Ascending aorta (tissue), 2 donors: ENCODE measurements around the gene LDLRAD4. TPM values are rescaled to one million over a fixed set of nuclear protein-coding genes. Genes with fewer than 3 reads are reported as not detected.

ENCODE experiments used
- DNase-seq, 2 donors: peaks; one replicate each; pipeline ENCODE4 v3.0.0-alpha.2; 2019; ENCODE audit warnings: low spot score in 2 of 2
- H3K27ac ChIP-seq, 2 donors: fragments of 200-600 bp; sonication (generic); one replicate each; pipeline ENCODE4 v1.5.1; 2016 to 2017; ENCODE audit warnings: mild to moderate bottlenecking in 1 of 2
- H3K27me3 ChIP-seq: fragments of 200-600 bp; sonication (generic); one replicate; pipeline ENCODE4 v1.5.1; 2017
- H3K36me3 ChIP-seq, 2 donors: fragments of 200-600 bp; sonication (generic); one replicate each; pipeline ENCODE4 v1.5.1; 2016
- H3K4me1 ChIP-seq, 2 donors: fragments of 200-600 bp; sonication (generic); one replicate each; pipeline ENCODE4 v1.5.1; 2016 to 2017; ENCODE audit warnings: mild to moderate bottlenecking in 1 of 2
- H3K4me3 ChIP-seq, 2 donors: fragments of 200-600 bp; sonication (generic); one replicate each; pipeline ENCODE4 v1.5.1; 2016 to 2017; ENCODE audit warnings: mild to moderate bottlenecking in 1 of 2
- H3K9me3 ChIP-seq, 2 donors: fragments of 200-600 bp; sonication (generic); one replicate each; pipeline ENCODE4 v1.5.1; 2016
- CTCF ChIP-seq, 3 experiments: fragments of 200-600 bp in 2 of 3; fragments of 450-650 bp in 1 of 3; sonication (generic) in 2 of 3; IDR thresholded peaks; one replicate each; pipeline ENCODE4 v1.5.1; 2016 to 2019; ENCODE audit warnings: antibody characterized with exemption in 3 of 3, mild to moderate bottlenecking in 1 of 3, moderate library complexity in 1 of 3
- intact Hi-C: fragments of 100-400 bp; cut with DNase I; formaldehyde crosslinking; loops from one replicate; pipeline ENCODE4 v1.15.1; 2023
- total RNA-seq: library from RNA; depleted of rRNA; stranded (reverse); fragments of >200 nt; gene quantifications from one replicate; pipeline ENCODE4 v1.1.0, GENCODE V29; 2016

LDLRAD4 gene
- total RNA-seq, 1 donor from 2014 or later, result 21.0 TPM

GRCh38 chr18:13513481-13513880 lies 294.9 kb downstream of the LDLRAD4 start:
- Histone ChIP-seq H3K27me3 (no peaks in the 10 kb centered on the region), H3K9me3 (no peaks in the 10 kb centered on the region), H3K27ac (peak overlapping the region in 1 of 2 donors; percentile 17), H3K36me3 (peaks cover 4 to 15% of the 10 kb centered on the region in 2 donors), H3K4me1 (peaks cover 0 to 14% of the 10 kb centered on the region in 2 donors), H3K4me3 (no peak overlapping the region)
- intact Hi-C loops, result loop anchor here (5.0 kb wide), 1 partner anchor 211 kb away; no protein-coding TSS in a partner anchor
- no peak for TF ChIP-seq CTCF (IDR thresholded peaks at IDR 0.05)
- DNase-seq, result peak in 1 of 2 donors; percentile 18

- no peak overlapping the region for H3K27ac ChIP-seq
- no peak for TF ChIP-seq CTCF (IDR thresholded peaks at IDR 0.05)
- peaks cover 4 to 16% of the 10 kb centered on the region in 2 donors for H3K36me3 ChIP-seq
- no peaks in the 10 kb centered on the region for H3K27me3 ChIP-seq
- no peak for DNase-seq
- intact Hi-C loops, result loop anchor here (5.0 kb wide), 1 partner anchor 212 kb away; no protein-coding TSS in a partner anchor
- no peak overlapping the region for H3K4me3 ChIP-seq
- H3K9me3 ChIP-seq, result no peaks in the 10 kb centered on the region
- H3K4me1 ChIP-seq, result peaks cover 0 to 14% of the 10 kb centered on the region in 2 donors
Measured at GRCh38 chr18:13514558-13514957, 296.0 kb downstream of the LDLRAD4 start.

GRCh38 chr18:13516855-13517254 lies 298.3 kb downstream of the LDLRAD4 start:
- no peaks in the 10 kb centered on the region for H3K9me3 ChIP-seq
- no peak overlapping the region for H3K4me3 ChIP-seq
- no peak for TF ChIP-seq CTCF (IDR thresholded peaks at IDR 0.05)
- peak in 1 of 2 donors; percentile 25 for DNase-seq
- intact Hi-C loops, result no loop called here
- peaks cover 4 to 16% of the 10 kb centered on the region in 2 donors for H3K36me3 ChIP-seq
- no peak overlapping the region for H3K27ac ChIP-seq
- H3K27me3 ChIP-seq, result no peaks in the 10 kb centered on the region
- H3K4me1 ChIP-seq, result peaks cover 0 to 13% of the 10 kb centered on the region in 2 donors

GRCh38 chr18:13517369-13517768 lies 298.8 kb downstream of the LDLRAD4 start:
- H3K27me3 ChIP-seq, result no peaks in the 10 kb centered on the region
- no peak overlapping the region for H3K4me3 ChIP-seq
- DNase-seq, result peak in 1 of 2 donors; percentile 38
- TF ChIP-seq CTCF (IDR thresholded peaks at IDR 0.05), result no peak
- peaks cover 0 to 16% of the 10 kb centered on the region in 2 donors for H3K4me1 ChIP-seq
- no peaks in the 10 kb centered on the region for H3K9me3 ChIP-seq
- intact Hi-C loops, result no loop called here
- H3K27ac ChIP-seq, result no peak overlapping the region
- H3K36me3 ChIP-seq, result peaks cover 4 to 16% of the 10 kb centered on the region in 2 donors

- Histone ChIP-seq H3K4me1 (peaks cover 0 to 12% of the 10 kb centered on the region in 2 donors), H3K4me3 (no peak overlapping the region), H3K27ac (no peak overlapping the region), H3K27me3 (no peaks in the 10 kb centered on the region), H3K36me3 (peaks cover 4 to 16% of the 10 kb centered on the region in 2 donors), H3K9me3 (no peaks in the 10 kb centered on the region)
- TF ChIP-seq CTCF (IDR thresholded peaks at IDR 0.05), result no peak
- intact Hi-C loops, result no loop called here
- DNase-seq, result no peak
Measured at GRCh38 chr18:13518382-13518781, 299.8 kb downstream of the LDLRAD4 start.

GRCh38 chr18:13520306-13520705 lies 301.7 kb downstream of the LDLRAD4 start:
- H3K27ac ChIP-seq, result peak overlapping the region; percentile 21 to 51
- peak in 1 of 2 donors; percentile 85 for DNase-seq
- peaks cover 0 to 12% of the 10 kb centered on the region in 2 donors for H3K4me1 ChIP-seq
- no peaks in the 10 kb centered on the region for H3K9me3 ChIP-seq
- no peaks in the 10 kb centered on the region for H3K27me3 ChIP-seq
- intact Hi-C loops, result no loop called here
- peaks cover 4 to 17% of the 10 kb centered on the region in 2 donors for H3K36me3 ChIP-seq
- no peak overlapping the region for H3K4me3 ChIP-seq
- no peak for TF ChIP-seq CTCF (IDR thresholded peaks at IDR 0.05)
